Trophoblast cell (in vitro differentiated cells and primary cell): ENCODE measurements around the gene ZNF438.

Experiments used
- DNase-seq, 2 donors: peaks; one replicate each; pipeline ENCODE4 v3.0.0-alpha.2; 2016
- H2AFZ ChIP-seq: 2 replicates; pipeline ENCODE4 v1.6.1; 2013; ENCODE audit warnings: low read length, moderate library complexity, mild to moderate bottlenecking; ENCODE audit not compliant: insufficient read depth, poor library complexity
- H2AK5ac ChIP-seq: 2 replicates; pipeline ENCODE4 v1.6.1; 2013; ENCODE audit warnings: mild to moderate bottlenecking, low read length
- H2BK120ac ChIP-seq: 2 replicates; pipeline ENCODE4 v1.6.1; 2013; ENCODE audit warnings: low read length, mild to moderate bottlenecking, moderate library complexity; ENCODE audit not compliant: insufficient read depth, poor library complexity
- H2BK12ac ChIP-seq: 2 replicates; pipeline ENCODE4 v1.6.1; 2013; ENCODE audit warnings: mild to moderate bottlenecking, low read length, moderate library complexity
- H2BK5ac ChIP-seq: 2 replicates; pipeline ENCODE4 v1.6.1; 2013; ENCODE audit warnings: low read length, low read depth, moderate library complexity, mild to moderate bottlenecking; ENCODE audit not compliant: poor library complexity
- H3K14ac ChIP-seq: 2 replicates; pipeline ENCODE4 v1.6.1; 2013; ENCODE audit warnings: mild to moderate bottlenecking, low read length
- H3K18ac ChIP-seq: 2 replicates; pipeline ENCODE4 v1.6.1; 2013; ENCODE audit warnings: mild to moderate bottlenecking, low read length
- H3K23ac ChIP-seq: 2 replicates; pipeline ENCODE4 v1.6.1; 2013; ENCODE audit warnings: low read length
- H3K27ac ChIP-seq: 2 replicates; pipeline ENCODE4 v1.5.1; 2013; ENCODE audit warnings: low read depth, mild to moderate bottlenecking, inconsistent platforms, low read length, moderate library complexity
- H3K27me3 ChIP-seq: 2 replicates; pipeline ENCODE4 v1.6.1; 2013; ENCODE audit warnings: inconsistent platforms, mild to moderate bottlenecking, low read length, moderate library complexity; ENCODE audit not compliant: insufficient read depth
- H3K36me3 ChIP-seq, 2 experiments: 1 replicate in 1 of 2; 2 replicates in 1 of 2; pipeline ENCODE4 v1.6.1; 2013; ENCODE audit warnings: low read length in 2 of 2, mild to moderate bottlenecking in 2 of 2, moderate library complexity in 1 of 2; ENCODE audit not compliant: insufficient read depth in 2 of 2, control insufficient read depth in 1 of 2
- H3K4ac ChIP-seq: 2 replicates; pipeline ENCODE4 v1.6.1; 2013; ENCODE audit warnings: low read depth, mild to moderate bottlenecking, low read length, moderate library complexity
- H3K4me1 ChIP-seq, 2 experiments: 1 replicate in 1 of 2; 2 replicates in 1 of 2; pipeline ENCODE4 v1.6.1; 2013; ENCODE audit warnings: low read length in 2 of 2, mild to moderate bottlenecking in 2 of 2, moderate library complexity in 1 of 2; ENCODE audit not compliant: insufficient read depth in 2 of 2, control insufficient read depth in 1 of 2
- H3K4me2 ChIP-seq: 2 replicates; pipeline ENCODE4 v1.6.1; 2013; ENCODE audit warnings: inconsistent platforms, mild to moderate bottlenecking, low read length, moderate library complexity
- H3K4me3 ChIP-seq: 2 replicates; pipeline ENCODE4 v1.5.1; 2013; ENCODE audit warnings: mild to moderate bottlenecking, low read depth, low read length, inconsistent platforms
- H3K79me1 ChIP-seq: one replicate; pipeline ENCODE4 v1.6.1; 2013; ENCODE audit warnings: low read length
- H3K79me2 ChIP-seq: 2 replicates; pipeline ENCODE4 v1.6.1; 2013; ENCODE audit warnings: low read length, mild to moderate bottlenecking; ENCODE audit not compliant: control insufficient read depth, insufficient read depth, poor library complexity
- H3K9ac ChIP-seq: 2 replicates; pipeline ENCODE4 v1.6.1; 2013; ENCODE audit warnings: mild to moderate bottlenecking, low read length
- H3K9me3 ChIP-seq: 2 replicates; pipeline ENCODE4 v1.6.1; 2013; ENCODE audit warnings: low read depth, mild to moderate bottlenecking, control low read depth, inconsistent platforms, low read length; ENCODE audit not compliant: insufficient read depth
- H4K12ac ChIP-seq: 2 replicates; pipeline ENCODE4 v1.6.1; 2013; ENCODE audit warnings: low read depth, mild to moderate bottlenecking, low read length, moderate library complexity
- H4K8ac ChIP-seq: 2 replicates; pipeline ENCODE4 v1.6.1; 2013; ENCODE audit warnings: low read depth, mild to moderate bottlenecking, low read length, moderate library complexity
- H4K91ac ChIP-seq: one replicate; pipeline ENCODE4 v1.6.1; 2013; ENCODE audit warnings: low read depth, mild to moderate bottlenecking, low read length, moderate library complexity
- WGBS: extraction: QIAGEN DNeasy Blood & Tissue Kit; methylation state at CpG from one replicate; pipeline ENCODE4 v1.1.7; 2013; ENCODE audit warnings: missing lambda C conversion rate; ENCODE audit not compliant: insufficient read length, insufficient coverage; ENCODE audit errors: extremely low coverage; 5-methylcytosine and 5-hydroxymethylcytosine counted together

The ZNF438 gene

GRCh38 chr10:30828164-30828563 lies 203.5 kb downstream of the ZNF438 start:
- Histone ChIP-seq H3K23ac (no peak overlapping the region), H2BK120ac (no peak overlapping the region), H2AK5ac (no peak overlapping the region), H2AFZ (no peak overlapping the region), H3K14ac (no peak overlapping the region), H3K9me3 (peaks cover 4% of the 10 kb centered on the region), H3K27ac (no peak overlapping the region), H3K79me2 (no peaks in the 10 kb centered on the region), H4K91ac (no peak overlapping the region), H3K18ac (no peak overlapping the region), H3K9ac (no peak overlapping the region), H3K4me3 (no peak overlapping the region), H3K79me1 (no peaks in the 10 kb centered on the region), H3K27me3 (no peaks in the 10 kb centered on the region), H3K4me1 (peaks cover 0 to 9% of the 10 kb centered on the region in 2 experiments), H4K8ac (no peak overlapping the region), H2BK12ac (no peak overlapping the region), H3K4ac (no peak overlapping the region), H3K4me2 (no peak overlapping the region), H3K36me3 (no peaks in the 10 kb centered on the region), H4K12ac (no peak overlapping the region), H2BK5ac (no peak overlapping the region)
- no peak for DNase-seq
- WGBS, result no CpG with 5 or more reads among the region's 10 CpGs

- no CpG with 5 or more reads among the region's 8 CpGs for WGBS
- H2BK5ac ChIP-seq, result no peak overlapping the region
- H4K91ac ChIP-seq, result no peak overlapping the region
- no peaks in the 10 kb centered on the region for H3K27me3 ChIP-seq
- peaks cover 4% of the 10 kb centered on the region for H3K9me3 ChIP-seq
- H3K79me2 ChIP-seq, result no peaks in the 10 kb centered on the region
- H3K4me3 ChIP-seq, result no peak overlapping the region
- H3K4me2 ChIP-seq, result no peak overlapping the region
- no peak overlapping the region for H4K8ac ChIP-seq
- H2BK12ac ChIP-seq, result no peak overlapping the region
- no peak overlapping the region for H3K14ac ChIP-seq
- H3K79me1 ChIP-seq, result no peaks in the 10 kb centered on the region
- peaks cover 0 to 6% of the 10 kb centered on the region in 2 experiments for H3K4me1 ChIP-seq
- no peak overlapping the region for H2AFZ ChIP-seq
- no peak overlapping the region for H3K23ac ChIP-seq
- H2BK120ac ChIP-seq, result no peak overlapping the region
- H3K18ac ChIP-seq, result no peak overlapping the region
- no peak overlapping the region for H3K27ac ChIP-seq
- H3K4ac ChIP-seq, result no peak overlapping the region
- DNase-seq, result no peak
- H2AK5ac ChIP-seq, result no peak overlapping the region
- H3K9ac ChIP-seq, result no peak overlapping the region
- no peak overlapping the region for H4K12ac ChIP-seq
- H3K36me3 ChIP-seq, result no peaks in the 10 kb centered on the region
Observed at GRCh38 chr10:30827531-30828120, 204.0 kb downstream of the ZNF438 start.

GRCh38 chr10:30826679-30827078 lies 205.0 kb downstream of the ZNF438 start:
- peaks cover 0 to 6% of the 10 kb centered on the region in 2 experiments for H3K4me1 ChIP-seq
- no peak overlapping the region for H3K23ac ChIP-seq

GRCh38 chr10:30825495-30825894 lies 206.2 kb downstream of the ZNF438 start:
- Histone ChIP-seq H3K18ac (no peak overlapping the region), H3K4ac (no peak overlapping the region), H4K12ac (no peak overlapping the region), H4K8ac (no peak overlapping the region), H3K36me3 (no peaks in the 10 kb centered on the region), H2BK120ac (no peak overlapping the region), H2BK5ac (no peak overlapping the region), H3K4me3 (no peak overlapping the region), H2BK12ac (no peak overlapping the region), H4K91ac (no peak overlapping the region), H2AK5ac (no peak overlapping the region), H3K79me1 (no peaks in the 10 kb centered on the region), H2AFZ (no peak overlapping the region), H3K27me3 (no peaks in the 10 kb centered on the region), H3K9me3 (peaks cover 2% of the 10 kb centered on the region), H3K9ac (no peak overlapping the region), H3K14ac (no peak overlapping the region), H3K4me2 (no peak overlapping the region), H3K27ac (no peak overlapping the region), H3K4me1 (peaks cover 0 to 5% of the 10 kb centered on the region in 2 experiments), H3K23ac (no peak overlapping the region), H3K79me2 (no peaks in the 10 kb centered on the region)
- no peak for DNase-seq

More at GRCh38 chr10:30826679-30827078, 205.0 kb downstream of the ZNF438 start:
- DNase-seq, result no peak
- Histone ChIP-seq H3K79me2 (no peaks in the 10 kb centered on the region), H4K12ac (no peak overlapping the region), H3K4ac (no peak overlapping the region), H3K18ac (no peak overlapping the region), H4K91ac (no peak overlapping the region), H3K27me3 (no peaks in the 10 kb centered on the region), H2AK5ac (no peak overlapping the region), H3K9me3 (peaks cover 4% of the 10 kb centered on the region), H3K9ac (no peak overlapping the region), H2BK5ac (no peak overlapping the region), H2AFZ (no peak overlapping the region), H3K14ac (no peak overlapping the region), H3K27ac (no peak overlapping the region), H4K8ac (no peak overlapping the region), H2BK12ac (no peak overlapping the region), H3K79me1 (no peaks in the 10 kb centered on the region), H2BK120ac (no peak overlapping the region), H3K4me3 (no peak overlapping the region), H3K36me3 (no peaks in the 10 kb centered on the region), H3K4me2 (no peak overlapping the region)
- WGBS, result no CpG with 5 or more reads among the region's 4 CpGs
